SK-N-SH (cell line): ENCODE measurements around the gene ATP6AP1. TPM values are rescaled to one million over a fixed set of nuclear protein-coding genes. Genes with fewer than 3 reads are reported as not detected.
A peak's percentile ranks its signal among the peaks of the same experiment; 100 is the strongest.

Experiments used
- CTCF ChIA-PET: fragments of 300-600, 350-600 bp; formaldehyde crosslinking; extraction: SDS; loops from one replicate; lab custom pipeline; 2021; lab: Yijun Ruan, JAX
- POLR2A ChIA-PET: fragments of 350-600 bp; sonication (Branson Sonifier 250); formaldehyde crosslinking; extraction: SDS; loops from one replicate; lab custom pipeline; 2020; ENCODE audit warnings: antibody characterized with exemption, inconsistent platforms; lab: Yijun Ruan, JAX
- DNase-seq: peaks from one replicate; pipeline ENCODE4 v3.0.0; 2012
- H2AFZ ChIP-seq: fragments of 200-600 bp; sonication (generic); 2 replicates; pipeline ENCODE4 v1.8.1; 2016; ENCODE audit warnings: antibody characterized with exemption, mild to moderate bottlenecking, low read depth
- H3F3A ChIP-seq: fragments of 200-600 bp; sonication (generic); replicated peaks from 2 replicates; pipeline ENCODE3; 2016; ENCODE audit warnings: antibody characterized with exemption, mild to moderate bottlenecking; ENCODE audit not compliant: insufficient read depth
- H3K27ac ChIP-seq, 2 experiments: fragments of 200-500 bp in 1 of 2; fragments of 200-600 bp in 1 of 2; sonication (Bioruptor generic) in 1 of 2; sonication (generic), shearing (Covaris generic) in 1 of 2; 2 replicates each; pipeline versions ENCODE4 v1.5.1 to v1.6.1; 2014 to 2016; ENCODE audit warnings: low read depth in 2 of 2, inconsistent platforms in 1 of 2, low read length in 1 of 2, mild to moderate bottlenecking in 1 of 2, mixed read lengths in 1 of 2
- H3K27me3 ChIP-seq: fragments of 200-600 bp; sonication (generic), shearing (Covaris generic); 2 replicates; pipeline ENCODE4 v1.6.1; 2016; ENCODE audit warnings: mixed run types; ENCODE audit not compliant: insufficient read depth
- H3K36me3 ChIP-seq, 2 experiments: fragments of 200-500 bp in 1 of 2; fragments of 200-600 bp in 1 of 2; sonication (Bioruptor generic) in 1 of 2; sonication (generic) in 1 of 2; replicated peaks in 1 of 2; 2 replicates each; pipeline versions ENCODE3 to v1.5.1; 2014 to 2016; ENCODE audit warnings: low read length in 1 of 2, mild to moderate bottlenecking in 1 of 2; ENCODE audit not compliant: insufficient read depth in 2 of 2, control insufficient read depth in 1 of 2
- H3K4me1 ChIP-seq, 2 experiments: fragments of 200-500 bp in 1 of 2; fragments of 200-600 bp in 1 of 2; sonication (Bioruptor generic) in 1 of 2; sonication (generic), shearing (Covaris generic) in 1 of 2; 2 replicates each; pipeline versions ENCODE4 v1.5.1 to v1.6.1; 2014 to 2016; ENCODE audit warnings: low read depth in 1 of 2, low read length in 1 of 2, mixed run types in 1 of 2; ENCODE audit not compliant: insufficient read depth in 2 of 2, control insufficient read depth in 1 of 2
- H3K4me2 ChIP-seq: fragments of 200-600 bp; sonication (generic), shearing (Covaris generic); 2 replicates; pipeline ENCODE4 v1.6.1; 2017; ENCODE audit warnings: mixed run types
- H3K4me3 ChIP-seq, 2 experiments: fragments of 200-500 bp in 1 of 2; fragments of 200-600 bp in 1 of 2; sonication (Bioruptor generic) in 1 of 2; sonication (generic), shearing (Covaris generic) in 1 of 2; 2 replicates each; pipeline versions ENCODE4 v1.5.1 to v1.8.1; 2014 to 2016; ENCODE audit warnings: low read depth in 2 of 2, inconsistent platforms in 1 of 2, low read length in 1 of 2, mild to moderate bottlenecking in 1 of 2, mixed read lengths in 1 of 2, moderate library complexity in 1 of 2
- H3K79me2 ChIP-seq: fragments of 200-600 bp; sonication (generic); 2 replicates; pipeline ENCODE4 v1.8.1; 2017; ENCODE audit warnings: mild to moderate bottlenecking; ENCODE audit not compliant: insufficient read depth
- H3K9ac ChIP-seq: fragments of 200-600 bp; sonication (generic); 2 replicates; pipeline ENCODE4 v1.6.1; 2017; ENCODE audit warnings: mixed run types
- H3K9me2 ChIP-seq: fragments of 200-600 bp; sonication (generic); 2 replicates; pipeline ENCODE4 v1.6.1; 2017; ENCODE audit warnings: mixed run types
- H3K9me3 ChIP-seq: fragments of 200-600 bp; sonication (generic); 2 replicates; pipeline ENCODE4 v1.6.1; 2017; ENCODE audit warnings: mixed run types, mild to moderate bottlenecking, moderate library complexity
- H4K20me1 ChIP-seq: fragments of 200-600 bp; sonication (generic); 2 replicates; pipeline ENCODE4 v1.6.1; 2017; ENCODE audit warnings: mild to moderate bottlenecking, mixed run types; ENCODE audit not compliant: insufficient read depth
- ELF1 ChIP-seq: IDR thresholded peaks from 2 replicates; pipeline ENCODE4 v1.4.0; 2012
- EP300 ChIP-seq, 2 experiments: IDR thresholded peaks; 2 replicates each; pipeline versions ENCODE4 v1.4.0 to v1.6.1; 2012; ENCODE audit warnings: borderline replicate concordance in 1 of 2, low read depth in 1 of 2, low read length in 1 of 2
- EZH2phosphoT487 ChIP-seq: fragments of 200-600 bp; sonication (generic); IDR thresholded peaks from 2 replicates; pipeline ENCODE4 v1.6.1; 2017; ENCODE audit warnings: low read depth, mixed run types, mild to moderate bottlenecking, antibody characterized with exemption, moderate library complexity, borderline replicate concordance
- FOXJ3 ChIP-seq: sonication (generic); formaldehyde crosslinking; IDR thresholded peaks from 2 replicates; pipeline ENCODE4 v1.5.1; 2020; ENCODE audit warnings: mild to moderate bottlenecking, missing genetic modification reagents
- JUND ChIP-seq: IDR thresholded peaks from 2 replicates; pipeline ENCODE4 v1.4.0; 2012
- POLR2AphosphoS5 ChIP-seq: IDR thresholded peaks from 2 replicates; pipeline ENCODE4 v1.6.1; 2012; ENCODE audit warnings: low read depth, low read length
- RAD21 ChIP-seq: IDR thresholded peaks from 2 replicates; pipeline ENCODE4 v1.6.1; 2012; ENCODE audit warnings: mild to moderate bottlenecking, low read length
- TAF1 ChIP-seq: IDR thresholded peaks from 2 replicates; pipeline ENCODE4 v1.6.1; 2012; ENCODE audit warnings: low read depth, mild to moderate bottlenecking, low read length, moderate library complexity, borderline replicate concordance
- TEAD4 ChIP-seq: IDR thresholded peaks from 2 replicates; pipeline ENCODE4 v1.4.0; 2012; ENCODE audit warnings: mild to moderate bottlenecking, borderline replicate concordance; ENCODE audit not compliant: insufficient read depth
- USF2 ChIP-seq: fragments of 150-350 bp; IDR thresholded peaks from 2 replicates; pipeline ENCODE4 v1.6.1; 2017; ENCODE audit warnings: antibody characterized with exemption, low read length, low read depth, borderline replicate concordance
- YY1 ChIP-seq: IDR thresholded peaks from 2 replicates; pipeline ENCODE4 v1.4.0; 2012; ENCODE audit warnings: low read depth, mild to moderate bottlenecking
- WGBS: methylation state at CpG from one replicate; pipeline ENCODE4 v1.1.6; 2017; ENCODE audit warnings: low lambda C conversion rate; 5-methylcytosine and 5-hydroxymethylcytosine counted together
- polyA plus RNA-seq, 3 experiments: library from polyadenylated mRNA; depleted of rRNA; stranded (reverse); fragments of >200 nt; gene quantifications; 2 replicates each; pipeline ENCODE4 v1.2.3, GENCODE V29; 2012
- TF ChIP-seq, protein P1 (sequence below): fragments of 200-600 bp; sonication (generic); IDR thresholded peaks from 2 replicates; pipeline ENCODE4 v1.6.1; 2017; ENCODE audit warnings: antibody characterized with exemption, mild to moderate bottlenecking, moderate library complexity
- TF ChIP-seq, protein P2 (sequence below): IDR thresholded peaks from 2 replicates; pipeline ENCODE4 v1.6.1; 2012; ENCODE audit warnings: mild to moderate bottlenecking, low read depth, low read length, moderate library complexity
- TF ChIP-seq, protein P3 (sequence below): fragments of 150-350 bp; IDR thresholded peaks from 2 replicates; pipeline ENCODE4 v1.6.1; 2016; ENCODE audit warnings: mild to moderate bottlenecking, low read depth, low read length
- TF ChIP-seq, protein P4 (sequence below): IDR thresholded peaks from 2 replicates; pipeline ENCODE4 v1.4.0; 2012; ENCODE audit warnings: low read depth

ATP6AP1 gene
- polyA plus RNA-seq, 1 of the 3 experiments (the other 2 are of a cell fraction): 102 TPM

GRCh38 chrX:154397888-154398667 lies 30.4 kb upstream of the ATP6AP1 start, which contains the start of gene RPL10 (continued):
- TF ChIP-seq, protein P1, sequence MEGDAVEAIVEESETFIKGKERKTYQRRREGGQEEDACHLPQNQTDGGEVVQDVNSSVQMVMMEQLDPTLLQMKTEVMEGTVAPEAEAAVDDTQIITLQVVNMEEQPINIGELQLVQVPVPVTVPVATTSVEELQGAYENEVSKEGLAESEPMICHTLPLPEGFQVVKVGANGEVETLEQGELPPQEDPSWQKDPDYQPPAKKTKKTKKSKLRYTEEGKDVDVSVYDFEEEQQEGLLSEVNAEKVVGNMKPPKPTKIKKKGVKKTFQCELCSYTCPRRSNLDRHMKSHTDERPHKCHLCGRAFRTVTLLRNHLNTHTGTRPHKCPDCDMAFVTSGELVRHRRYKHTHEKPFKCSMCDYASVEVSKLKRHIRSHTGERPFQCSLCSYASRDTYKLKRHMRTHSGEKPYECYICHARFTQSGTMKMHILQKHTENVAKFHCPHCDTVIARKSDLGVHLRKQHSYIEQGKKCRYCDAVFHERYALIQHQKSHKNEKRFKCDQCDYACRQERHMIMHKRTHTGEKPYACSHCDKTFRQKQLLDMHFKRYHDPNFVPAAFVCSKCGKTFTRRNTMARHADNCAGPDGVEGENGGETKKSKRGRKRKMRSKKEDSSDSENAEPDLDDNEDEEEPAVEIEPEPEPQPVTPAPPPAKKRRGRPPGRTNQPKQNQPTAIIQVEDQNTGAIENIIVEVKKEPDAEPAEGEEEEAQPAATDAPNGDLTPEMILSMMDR: no peak
- TF ChIP-seq YY1: peak; percentile 81; the same call in 1 of the 2 replicates
- peak; percentile 100 for TF ChIP-seq POLR2AphosphoS5
- no peak for TF ChIP-seq TEAD4
- peak; percentile 46; the same call in 1 of the 2 replicates for TF ChIP-seq ELF1
- TF ChIP-seq TAF1: peak; percentile 99
- TF ChIP-seq EP300 (IDR thresholded peaks at IDR 0.05; ENCODE audit: borderline replicate concordance in 1 of 2, low read depth in 1 of 2, low read length in 1 of 2): no peak
- TF ChIP-seq, protein P2, sequence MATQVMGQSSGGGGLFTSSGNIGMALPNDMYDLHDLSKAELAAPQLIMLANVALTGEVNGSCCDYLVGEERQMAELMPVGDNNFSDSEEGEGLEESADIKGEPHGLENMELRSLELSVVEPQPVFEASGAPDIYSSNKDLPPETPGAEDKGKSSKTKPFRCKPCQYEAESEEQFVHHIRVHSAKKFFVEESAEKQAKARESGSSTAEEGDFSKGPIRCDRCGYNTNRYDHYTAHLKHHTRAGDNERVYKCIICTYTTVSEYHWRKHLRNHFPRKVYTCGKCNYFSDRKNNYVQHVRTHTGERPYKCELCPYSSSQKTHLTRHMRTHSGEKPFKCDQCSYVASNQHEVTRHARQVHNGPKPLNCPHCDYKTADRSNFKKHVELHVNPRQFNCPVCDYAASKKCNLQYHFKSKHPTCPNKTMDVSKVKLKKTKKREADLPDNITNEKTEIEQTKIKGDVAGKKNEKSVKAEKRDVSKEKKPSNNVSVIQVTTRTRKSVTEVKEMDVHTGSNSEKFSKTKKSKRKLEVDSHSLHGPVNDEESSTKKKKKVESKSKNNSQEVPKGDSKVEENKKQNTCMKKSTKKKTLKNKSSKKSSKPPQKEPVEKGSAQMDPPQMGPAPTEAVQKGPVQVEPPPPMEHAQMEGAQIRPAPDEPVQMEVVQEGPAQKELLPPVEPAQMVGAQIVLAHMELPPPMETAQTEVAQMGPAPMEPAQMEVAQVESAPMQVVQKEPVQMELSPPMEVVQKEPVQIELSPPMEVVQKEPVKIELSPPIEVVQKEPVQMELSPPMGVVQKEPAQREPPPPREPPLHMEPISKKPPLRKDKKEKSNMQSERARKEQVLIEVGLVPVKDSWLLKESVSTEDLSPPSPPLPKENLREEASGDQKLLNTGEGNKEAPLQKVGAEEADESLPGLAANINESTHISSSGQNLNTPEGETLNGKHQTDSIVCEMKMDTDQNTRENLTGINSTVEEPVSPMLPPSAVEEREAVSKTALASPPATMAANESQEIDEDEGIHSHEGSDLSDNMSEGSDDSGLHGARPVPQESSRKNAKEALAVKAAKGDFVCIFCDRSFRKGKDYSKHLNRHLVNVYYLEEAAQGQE: peak; percentile 59
- TF ChIP-seq, all 33 proteins: peak for 10

- H3K9me2 ChIP-seq: no peaks in the 10 kb centered on the region
- peak overlapping the region; percentile 81 for H3K4me3 ChIP-seq
- WGBS: 23% methylated on average over 49 of the region's 49 CpGs
- no peak overlapping the region for H2AFZ ChIP-seq
- ChIA-PET CTCF (interaction anchor here (0.7 to 2.5 kb wide), 13 partner anchors 10 to 144 kb away, joined by 3 to 10 read pairs (median 4); partner anchors contain the start of genes ATP6AP1, DNASE1L1, LAGE3 and UBL4A), POLR2A (interaction anchor here (1.0 to 3.3 kb wide), 16 partner anchors 11 to 134 kb away, joined by 3 to 25 read pairs (median 5); partner anchors contain the start of genes ATP6AP1, DNASE1L1, FAM50A and LAGE3)
- H3K36me3 ChIP-seq: peaks cover 16 to 18% of the 10 kb centered on the region in 2 experiments
- H3K27me3 ChIP-seq: no peaks in the 10 kb centered on the region
- no peaks in the 10 kb centered on the region for H3K9me3 ChIP-seq
- H3K9ac ChIP-seq: peak overlapping the region; percentile 100
- peak; percentile 62 for DNase-seq
- peaks cover 0 to 6% of the 10 kb centered on the region in 2 experiments; a peak in 1 of 4 replicates for H3K4me1 ChIP-seq
- H3K4me2 ChIP-seq: peak overlapping the region; percentile 77
- peak overlapping the region; percentile 95 to 96 for H3K27ac ChIP-seq
- H3F3A ChIP-seq: peaks cover 41% of the 10 kb centered on the region
- peaks cover 22% of the 10 kb centered on the region for H3K79me2 ChIP-seq
- H4K20me1 ChIP-seq: peaks cover 34% of the 10 kb centered on the region
- TF ChIP-seq POLR2AphosphoS5: no peak
- TF ChIP-seq, protein P3, sequence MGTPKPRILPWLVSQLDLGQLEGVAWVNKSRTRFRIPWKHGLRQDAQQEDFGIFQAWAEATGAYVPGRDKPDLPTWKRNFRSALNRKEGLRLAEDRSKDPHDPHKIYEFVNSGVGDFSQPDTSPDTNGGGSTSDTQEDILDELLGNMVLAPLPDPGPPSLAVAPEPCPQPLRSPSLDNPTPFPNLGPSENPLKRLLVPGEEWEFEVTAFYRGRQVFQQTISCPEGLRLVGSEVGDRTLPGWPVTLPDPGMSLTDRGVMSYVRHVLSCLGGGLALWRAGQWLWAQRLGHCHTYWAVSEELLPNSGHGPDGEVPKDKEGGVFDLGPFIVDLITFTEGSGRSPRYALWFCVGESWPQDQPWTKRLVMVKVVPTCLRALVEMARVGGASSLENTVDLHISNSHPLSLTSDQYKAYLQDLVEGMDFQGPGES: no peak
- TF ChIP-seq, protein P4, sequence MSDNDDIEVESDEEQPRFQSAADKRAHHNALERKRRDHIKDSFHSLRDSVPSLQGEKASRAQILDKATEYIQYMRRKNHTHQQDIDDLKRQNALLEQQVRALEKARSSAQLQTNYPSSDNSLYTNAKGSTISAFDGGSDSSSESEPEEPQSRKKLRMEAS: peak; percentile 93
- TF ChIP-seq EZH2phosphoT487: no peak
- no peak for TF ChIP-seq USF2
- TF ChIP-seq TAF1: no peak
- TF ChIP-seq JUND: no peak
- TF ChIP-seq, protein P1: peak; percentile 78
- peak; percentile 50 for TF ChIP-seq RAD21
- TF ChIP-seq ELF1: no peak
- TF ChIP-seq FOXJ3 (CRISPR knock-in tag): no peak
Measured at GRCh38 chrX:154398668-154399526, 29.6 kb upstream of the ATP6AP1 start.
